IPS-NIHi11 (cell line): ENCODE measurements around the gene MOK.
A peak's percentile ranks its signal among the peaks of the same experiment; 100 is the strongest.
"Not testable (repeated sequence)": the region's sequence is repeated elsewhere in the genome, so short reads cannot be mapped to it uniquely, and the experiment has no call there.

ENCODE experiments used
- DNase-seq: peaks from one replicate; pipeline ENCODE4 v3.0.0; 2012; ENCODE audit warnings: mixed read lengths, low spot score

Gene MOK

DNA sequence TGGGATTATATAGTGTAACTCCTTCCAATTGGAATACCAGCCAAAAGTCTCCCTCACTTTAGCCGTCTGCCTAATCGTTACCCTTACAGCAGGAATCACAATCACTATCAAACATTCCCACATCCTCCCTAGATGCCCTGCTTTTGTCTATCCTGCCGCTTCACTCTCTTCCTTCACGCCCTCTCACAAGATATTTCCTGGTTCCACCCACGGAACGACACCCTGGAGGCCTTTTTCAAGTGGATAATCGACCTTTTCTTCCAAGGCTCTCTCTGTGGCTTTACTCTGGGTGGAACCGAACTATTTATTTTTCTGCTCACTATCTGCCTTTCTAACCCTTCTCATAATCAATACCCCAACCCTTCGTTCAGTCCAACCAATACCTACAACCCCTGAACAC, 58.9 kb downstream of the MOK start:
- no peak for DNase-seq

DNA sequence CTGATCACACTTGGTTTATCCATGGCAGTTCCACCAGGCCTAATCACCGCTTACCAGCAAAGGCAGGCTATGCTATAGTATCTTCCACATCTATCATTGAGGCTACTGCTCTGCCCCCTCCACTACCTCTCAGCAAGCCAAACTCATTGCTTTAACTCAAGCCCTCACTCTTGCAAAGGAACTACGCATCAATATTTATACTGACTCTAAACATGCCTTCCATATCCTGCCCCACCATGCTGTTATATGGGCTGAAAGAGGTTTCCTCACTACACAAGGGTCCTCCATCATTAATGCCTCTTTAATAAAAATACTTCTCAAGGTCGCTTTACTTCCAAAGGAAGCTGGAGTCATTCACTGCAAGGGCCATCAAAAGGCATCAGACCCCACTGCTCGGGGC, 61.2 kb downstream of the MOK start:
- DNase-seq: not testable (repeated sequence)

DNA sequence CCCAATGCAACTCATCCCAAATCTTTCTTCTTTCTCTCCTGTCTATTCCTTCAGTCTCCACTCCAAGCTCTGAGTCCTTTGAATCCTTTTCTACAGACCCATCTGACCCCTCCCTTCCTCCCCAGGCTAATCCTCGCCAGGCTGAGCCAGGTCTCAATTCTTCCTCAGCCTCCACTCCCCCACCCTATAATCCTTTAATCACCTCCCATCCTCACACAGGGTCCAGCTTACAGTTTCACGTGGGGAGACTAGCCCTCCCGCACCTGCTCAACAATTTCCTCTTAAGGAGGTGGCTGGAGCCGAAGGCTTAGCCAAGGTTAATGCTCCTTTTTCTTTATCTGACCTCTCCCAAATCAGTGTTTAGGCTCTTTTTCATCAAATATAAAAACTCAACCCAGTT, 63.8 kb downstream of the MOK start:
- DNase-seq: no peak

DNA sequence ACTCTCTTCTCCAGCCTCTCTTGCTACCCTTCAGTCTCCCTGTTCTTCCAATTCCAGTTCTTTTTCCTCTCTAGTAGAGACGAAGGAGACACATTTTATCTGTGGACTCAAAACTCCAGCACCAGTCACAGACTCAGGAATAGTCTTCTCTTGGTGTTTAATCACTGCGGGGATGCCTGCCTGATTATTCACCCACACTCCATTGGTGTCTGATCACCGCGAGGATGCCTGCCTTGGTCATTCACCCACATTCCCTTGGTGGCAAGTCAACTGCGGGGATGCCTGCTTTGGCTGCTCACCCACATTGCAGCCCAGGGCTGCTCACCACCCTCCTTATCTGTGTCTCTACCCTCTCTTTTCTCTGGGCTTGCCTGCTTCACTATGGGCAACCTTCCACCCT, 64.5 kb downstream of the MOK start:
- DNase-seq: not testable (repeated sequence)

DNA sequence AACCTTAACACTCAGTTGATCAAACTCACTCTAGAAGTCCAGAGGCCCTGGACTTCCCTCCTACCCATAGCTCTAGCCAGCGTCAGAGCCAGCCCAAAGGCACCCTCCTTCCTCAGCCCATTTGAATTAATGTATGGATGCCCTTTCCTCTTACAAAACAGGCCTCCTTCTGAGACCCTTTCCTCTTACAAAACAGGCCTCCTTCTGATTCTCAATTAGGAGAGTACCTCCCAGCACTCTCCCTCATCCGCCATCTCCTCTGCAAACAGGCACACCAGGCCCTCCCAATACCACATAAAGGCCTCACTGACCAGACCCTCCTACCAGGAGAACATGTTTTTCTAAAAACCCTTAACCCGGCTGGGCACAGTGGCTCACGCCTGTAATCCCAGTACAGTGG, 65.7 kb downstream of the MOK start:
- no peak for DNase-seq

DNA sequence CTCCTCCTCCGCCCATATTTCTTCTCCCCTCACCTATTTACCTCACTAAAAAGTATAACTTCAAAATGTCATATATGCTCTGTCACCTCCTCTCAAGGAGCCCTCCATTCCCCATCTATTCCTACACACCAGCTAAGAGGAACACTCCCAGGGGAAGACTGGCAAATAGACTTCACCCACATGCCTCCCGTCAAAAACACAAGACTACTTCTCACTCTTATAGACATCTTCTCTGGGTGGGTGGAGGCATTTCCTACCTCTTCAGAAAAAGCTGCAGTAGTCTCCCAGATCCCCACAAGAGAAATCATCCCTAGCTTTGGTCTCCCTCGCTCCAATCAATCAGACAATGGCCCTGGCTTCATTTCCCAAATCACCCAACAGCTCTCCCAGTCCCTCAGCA, 66.2 kb downstream of the MOK start:
- DNase-seq: no peak

DNA sequence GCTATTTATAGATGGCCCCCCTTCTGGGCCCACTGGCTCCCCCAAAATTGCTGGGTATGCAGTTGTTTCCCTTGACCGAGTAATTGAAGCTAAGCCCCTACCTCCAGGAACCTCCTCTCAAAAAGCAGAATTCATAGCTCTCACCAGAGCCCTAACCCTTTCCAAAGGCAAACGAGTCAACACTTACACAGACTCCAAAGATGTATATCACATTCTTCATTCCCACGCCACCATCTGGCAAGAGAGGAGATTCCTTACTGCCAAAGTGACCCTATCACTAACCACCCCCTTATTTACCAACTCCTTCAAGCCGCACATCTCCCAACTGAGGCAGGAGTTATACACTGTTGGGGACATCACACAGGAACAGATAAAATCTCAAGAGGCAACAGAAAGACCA, 66.8 kb downstream of the MOK start:
- DNase-seq: no peak

DNA sequence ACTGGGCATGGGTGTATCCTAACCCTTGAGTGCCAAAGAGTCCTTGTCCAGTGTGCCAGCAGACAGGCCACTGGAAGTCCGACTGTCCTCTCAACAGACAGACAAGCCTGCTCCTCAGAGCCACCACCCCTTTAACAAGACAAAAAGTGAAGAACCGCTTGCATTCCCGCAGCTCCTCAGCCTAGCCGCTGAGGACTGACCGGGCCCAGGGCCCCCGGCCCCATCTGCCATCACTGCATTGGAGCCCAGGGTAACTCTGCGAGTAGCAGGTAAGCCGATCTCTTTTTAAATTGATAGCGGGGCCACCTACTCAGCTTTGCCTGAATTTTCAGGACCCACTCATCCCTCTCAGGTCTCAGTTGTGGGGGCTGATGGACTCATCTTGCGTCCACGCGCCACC, 68.9 kb downstream of the MOK start:
- no peak for DNase-seq

DNA sequence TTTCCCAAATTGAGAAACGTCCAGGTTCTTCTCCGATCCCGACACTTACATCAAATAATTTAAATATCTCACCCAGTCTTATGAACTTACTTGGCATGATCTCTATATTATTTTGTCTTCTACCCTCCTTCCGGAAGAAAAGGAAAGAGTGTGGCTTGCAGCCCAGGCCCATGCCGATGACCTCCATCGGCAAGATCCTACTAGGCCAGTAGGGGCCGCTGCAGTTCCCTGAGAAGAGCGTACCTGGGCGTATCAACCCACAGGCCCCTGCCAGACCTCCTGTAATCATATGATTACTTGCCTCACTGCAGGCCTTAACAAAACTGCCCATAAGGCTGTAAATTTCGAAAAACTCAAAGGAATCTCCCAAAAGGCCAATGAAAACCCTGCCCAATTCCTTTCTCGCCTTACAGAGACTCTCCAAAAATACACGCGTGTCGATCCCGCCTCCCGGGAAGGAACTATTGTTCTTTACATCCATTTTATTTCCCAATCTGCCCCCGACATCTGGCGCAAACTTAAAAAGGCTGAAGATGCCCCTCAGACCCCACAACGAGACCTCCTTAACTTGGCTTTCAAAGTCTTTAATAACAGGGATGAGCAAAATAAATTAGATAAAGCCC, 69.6 kb downstream of the MOK start:
- peak; percentile 93 for DNase-seq

DNA sequence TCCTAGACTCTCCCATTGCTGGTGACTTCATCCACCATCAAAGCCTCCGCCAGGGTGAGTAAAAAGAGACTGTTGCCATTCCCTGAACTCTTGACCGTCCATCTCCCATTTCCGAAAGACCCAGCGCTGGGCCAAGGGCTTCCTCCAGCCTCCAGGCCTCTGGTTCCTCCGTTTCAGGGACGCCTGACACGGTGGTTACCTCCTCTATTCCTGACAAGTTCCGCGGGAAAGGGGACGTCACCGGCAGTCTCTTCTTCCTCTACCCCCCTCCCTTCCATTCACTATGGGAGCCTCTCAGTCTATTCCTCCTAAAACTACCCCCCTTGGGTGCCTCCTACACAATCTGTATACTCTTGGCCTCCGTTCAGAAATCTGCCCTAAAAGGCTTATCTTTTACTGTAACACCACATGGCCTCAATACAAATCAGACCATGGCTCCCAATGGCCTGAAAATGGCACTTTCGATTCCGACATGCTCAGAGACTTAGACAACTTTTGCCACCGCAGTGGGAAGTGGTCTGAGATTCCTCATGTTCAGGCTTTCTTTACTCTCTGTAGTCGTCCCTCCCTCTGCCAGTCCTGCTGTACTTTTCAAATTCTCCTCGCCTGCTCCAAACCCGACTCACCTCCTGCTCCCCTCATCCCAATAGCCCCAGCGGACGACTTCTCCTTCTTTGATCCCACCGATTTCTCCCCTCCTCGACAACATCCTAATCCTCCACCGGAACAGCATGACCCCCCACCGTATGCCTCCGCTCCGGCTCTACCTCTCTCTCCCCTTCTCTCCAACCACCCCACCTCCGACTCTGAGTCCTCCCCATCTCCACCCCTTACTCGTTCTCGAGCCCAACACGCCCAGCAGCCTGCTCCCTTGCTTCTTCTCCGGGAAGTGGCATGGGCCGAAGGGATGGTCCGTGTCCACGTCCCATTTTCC, 70.4 kb downstream of the MOK start:
- no peak for DNase-seq

DNA sequence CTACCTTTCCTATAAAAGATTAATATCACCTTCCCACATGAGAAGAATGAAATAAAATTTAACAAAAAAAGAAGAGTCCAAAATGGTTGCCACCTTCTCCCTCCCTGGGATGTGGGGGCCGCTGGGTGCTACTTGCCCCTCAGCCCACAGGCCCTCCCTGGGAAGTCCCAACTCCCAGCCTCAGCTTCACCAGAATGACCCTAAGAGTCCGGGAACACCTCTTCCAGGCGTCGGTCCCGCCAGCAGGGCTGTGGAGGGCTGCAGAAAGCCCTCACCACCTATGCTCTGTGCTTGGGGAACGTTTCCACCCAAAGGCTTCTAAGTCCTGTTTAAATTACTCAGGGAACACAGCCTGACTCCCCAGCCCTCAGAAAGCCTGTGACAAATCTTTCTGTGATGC, 71.9 kb downstream of the MOK start:
- no peak for DNase-seq

DNA sequence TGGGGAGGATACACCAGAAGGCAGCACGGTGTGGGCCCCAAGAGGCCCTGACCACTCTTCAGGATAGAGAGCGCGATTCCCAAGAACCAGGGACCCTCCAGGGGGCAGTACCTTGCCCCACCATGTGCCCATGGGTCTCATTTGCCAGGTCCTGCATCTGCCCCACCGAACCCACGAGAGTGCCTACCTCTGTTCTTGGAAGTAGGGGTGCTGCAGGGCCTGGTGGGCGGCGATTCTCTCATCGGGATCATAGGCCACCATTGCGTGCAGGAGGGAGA, 72.7 kb downstream of the MOK start:
- DNase-seq: no peak

DNA sequence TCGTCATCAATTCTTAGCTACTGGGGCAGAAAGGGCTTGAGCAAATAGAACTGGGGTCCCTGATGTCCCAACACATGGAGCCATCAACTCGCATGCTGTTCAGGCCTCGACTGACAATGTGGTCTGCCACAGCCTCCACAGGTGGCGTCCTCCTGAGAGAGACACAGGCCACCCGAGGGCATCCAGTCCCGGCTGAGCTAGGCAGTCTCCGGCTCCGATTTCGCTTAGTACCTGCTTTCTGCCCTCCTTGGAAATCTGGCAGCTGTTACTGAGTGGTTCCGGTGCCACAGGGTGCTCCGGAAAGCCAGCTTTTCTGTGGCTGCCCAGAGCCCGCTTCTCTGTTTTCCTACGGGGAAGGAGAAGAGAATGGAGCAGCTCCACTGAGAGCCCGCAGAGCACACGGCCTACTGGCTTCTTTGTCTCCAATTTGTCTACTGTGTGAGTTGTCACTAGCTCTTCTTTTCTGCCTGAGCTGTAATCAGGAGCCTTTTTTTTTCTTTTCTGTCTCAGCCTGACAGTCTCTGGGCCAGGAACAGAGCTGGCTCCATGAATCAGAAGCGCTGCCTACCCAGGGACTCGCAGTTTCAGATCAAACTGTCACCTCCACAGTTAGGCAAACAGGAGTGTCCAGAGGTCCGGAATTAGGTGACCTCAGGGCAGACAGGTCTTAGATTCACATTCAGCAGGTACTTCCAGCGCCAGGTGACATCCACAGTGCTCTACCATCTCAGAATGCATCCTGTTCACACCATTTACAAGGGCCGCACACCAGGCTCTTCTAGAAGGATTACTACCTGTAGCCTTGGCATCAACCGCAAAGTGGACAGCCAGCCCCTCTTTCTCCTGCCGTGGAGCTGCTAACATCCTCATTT, 73.3 kb downstream of the MOK start:
- DNase-seq: no peak

DNA sequence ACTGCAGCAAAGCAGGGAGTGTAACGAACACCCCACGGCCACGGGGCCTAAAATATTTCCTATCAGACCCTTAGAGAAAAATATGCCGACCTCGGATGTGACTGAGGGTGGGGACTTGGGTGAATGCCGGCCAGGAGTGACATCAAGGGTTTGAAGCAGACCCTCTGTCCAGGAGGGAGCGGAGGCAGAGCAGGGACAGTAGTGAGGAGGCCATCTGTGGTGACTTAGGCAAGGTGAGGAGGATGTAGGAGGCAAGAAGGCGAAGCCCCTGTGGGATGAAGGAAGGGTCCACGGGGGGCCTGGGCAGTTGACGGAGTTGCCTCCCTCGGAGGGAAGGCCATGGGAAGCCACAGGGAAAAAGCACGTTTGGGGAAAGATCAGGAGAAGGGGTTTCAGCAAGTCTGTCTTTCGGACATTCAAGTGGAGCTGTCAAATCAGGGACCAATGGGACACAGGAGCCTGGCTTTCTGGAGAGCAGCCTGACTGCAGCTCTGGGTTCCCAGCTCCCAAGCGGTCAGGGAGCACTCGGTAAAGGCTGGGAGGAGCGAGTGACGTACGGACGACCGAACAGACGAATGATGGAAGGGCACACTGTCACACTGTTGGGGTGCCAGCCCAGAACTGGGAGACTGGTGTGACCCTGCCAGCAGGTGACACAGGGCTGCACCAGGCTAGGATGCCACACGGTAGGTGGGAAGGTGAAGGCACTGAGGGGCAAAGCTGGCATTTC, 74.3 kb downstream of the MOK start:
- DNase-seq: no peak

DNA sequence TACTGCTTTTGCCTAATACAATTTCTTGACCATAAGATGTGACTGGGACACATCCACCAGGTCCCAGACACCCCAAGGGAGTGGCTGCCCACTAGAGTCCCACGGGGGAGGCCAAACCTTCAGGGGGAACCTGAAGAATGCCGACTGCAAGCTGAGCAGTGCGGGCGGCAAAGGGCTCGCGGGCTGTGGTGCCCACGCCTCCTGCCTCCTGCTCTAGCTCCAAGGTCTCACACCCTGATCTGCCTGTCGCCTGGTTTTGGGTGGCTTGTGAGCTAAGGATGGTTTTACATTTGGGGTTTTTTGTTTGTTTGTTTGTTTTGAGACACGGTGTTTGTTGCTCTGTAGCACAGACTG, 75.2 kb downstream of the MOK start:
- DNase-seq: no peak

DNA sequence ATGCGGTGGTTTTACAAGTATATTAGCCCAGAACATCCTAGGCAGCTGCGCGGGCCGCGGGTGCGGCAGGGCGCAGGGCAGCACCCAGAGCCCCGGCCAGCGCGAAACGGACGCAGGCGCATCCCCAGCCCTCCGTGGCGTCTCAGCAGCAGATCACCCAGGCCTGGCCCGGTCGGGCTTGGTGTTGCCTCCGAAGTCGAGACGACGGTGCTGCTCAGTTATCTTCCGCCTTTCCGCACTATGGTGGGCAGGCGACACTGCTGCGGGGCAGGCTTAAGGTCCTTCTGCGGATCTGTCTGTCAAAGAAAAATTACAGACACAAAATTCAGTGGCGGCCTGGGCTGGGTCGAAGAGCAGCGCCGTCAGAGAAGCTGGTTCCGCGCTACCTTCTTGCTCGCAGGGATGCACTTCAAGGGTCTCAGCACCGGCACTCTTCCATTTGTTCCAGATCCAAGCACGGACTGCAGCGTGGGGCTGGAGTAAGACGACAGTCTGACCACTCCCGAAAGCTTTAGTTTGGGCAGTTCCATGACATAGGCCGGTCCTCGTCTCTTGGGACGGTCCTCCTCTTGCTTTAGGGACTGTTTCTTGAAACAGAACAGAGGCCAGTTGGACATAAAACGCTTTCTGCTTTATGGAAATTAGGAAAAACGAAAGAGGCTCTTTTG, 75.8 kb downstream of the MOK start:
- DNase-seq: no peak

DNA sequence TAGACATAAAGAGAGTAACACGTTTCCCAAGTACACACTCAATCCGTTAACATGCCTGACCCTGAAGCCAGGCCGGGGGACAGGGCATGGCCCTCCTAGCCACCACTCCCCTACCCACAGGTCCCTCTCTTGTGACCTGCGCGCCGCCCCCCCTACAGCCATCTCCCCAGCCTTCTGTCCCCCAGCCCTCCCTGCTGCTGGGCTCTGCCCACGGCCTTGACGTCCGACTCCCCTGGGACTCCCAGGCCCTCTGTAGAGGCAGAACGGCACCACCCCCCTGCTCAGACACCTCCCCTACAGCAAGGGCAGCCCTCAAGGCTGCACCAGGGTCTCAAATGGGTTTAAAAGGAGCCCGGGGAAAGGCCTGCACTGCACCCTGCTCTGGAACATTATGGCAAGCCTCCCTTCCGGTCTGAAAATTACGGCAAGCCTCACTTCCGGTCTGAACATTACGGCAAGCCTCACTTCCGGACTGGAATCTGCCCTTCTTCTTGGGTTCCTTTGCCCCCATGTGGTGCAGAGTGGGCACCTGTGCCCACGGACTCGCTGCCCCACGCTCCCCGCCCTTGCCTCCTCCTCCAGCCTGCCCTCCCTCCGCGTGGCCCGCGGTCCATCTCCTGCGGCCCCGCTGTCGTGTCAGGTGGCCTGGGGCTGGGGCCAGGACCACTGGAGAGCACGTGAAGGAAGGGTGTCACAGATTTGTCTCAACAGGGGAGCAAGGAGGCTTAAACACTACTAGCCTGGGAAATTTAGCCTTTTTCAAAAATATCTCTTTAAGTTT, 77.6 kb downstream of the MOK start:
- DNase-seq: no peak

DNA sequence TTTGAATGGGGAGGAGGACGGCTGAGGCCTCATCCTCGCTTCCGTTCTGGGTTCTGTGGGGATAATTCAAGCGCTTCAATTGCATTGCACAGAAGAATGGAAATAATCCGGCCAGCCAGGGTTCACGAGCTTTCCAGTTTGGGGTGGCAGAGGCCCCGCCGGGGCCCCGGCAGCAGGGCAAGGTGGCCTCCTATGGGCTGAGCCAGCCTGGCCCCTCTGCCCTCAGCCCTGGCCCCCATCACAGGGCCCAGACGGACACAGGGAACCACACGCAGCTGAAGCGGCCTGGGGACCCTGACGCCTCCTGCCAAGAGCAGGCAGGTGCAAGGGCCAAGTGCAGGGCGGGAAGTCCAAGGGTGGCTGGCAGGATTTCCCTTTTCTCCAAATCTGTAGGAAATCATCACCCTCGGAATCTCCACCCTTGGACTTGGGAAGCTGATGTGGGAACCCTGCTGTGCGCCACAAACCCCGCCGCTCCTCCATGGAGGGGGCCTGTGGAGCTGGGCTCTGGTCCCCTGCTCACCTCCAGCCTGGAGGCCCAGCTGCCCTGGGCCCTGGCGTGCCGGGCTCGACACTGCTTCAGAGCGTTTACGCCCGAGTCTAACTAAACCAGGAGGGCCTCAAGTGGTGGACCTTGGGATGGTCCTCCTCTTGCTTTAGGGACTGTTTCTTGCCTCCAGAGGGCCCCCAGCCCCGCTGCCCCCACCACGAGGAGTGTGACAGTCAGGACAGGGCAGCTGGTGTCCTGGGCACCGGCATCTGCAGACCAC, 78.4 kb downstream of the MOK start:
- DNase-seq: no peak

DNA sequence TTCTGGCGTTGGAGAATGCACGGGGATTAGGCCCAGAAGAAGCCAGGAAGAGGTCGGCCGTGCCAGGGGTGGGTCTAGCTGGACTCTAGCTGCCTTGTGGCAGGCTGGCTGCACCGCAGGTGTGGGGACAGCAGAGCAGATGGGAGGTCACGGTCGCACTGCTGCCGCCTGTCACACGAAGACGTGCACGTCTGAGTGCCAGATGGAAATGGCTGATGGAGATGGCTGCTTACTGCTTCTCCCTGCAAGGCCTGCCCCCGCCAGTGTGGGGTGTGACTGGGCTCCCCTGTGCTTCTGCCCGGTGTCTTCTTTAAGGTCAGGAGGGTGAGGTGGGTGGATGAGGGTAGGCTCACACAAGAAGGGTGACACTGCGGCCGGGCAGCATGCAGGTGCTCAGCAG, 79.0 kb downstream of the MOK start:
- no peak for DNase-seq

DNA sequence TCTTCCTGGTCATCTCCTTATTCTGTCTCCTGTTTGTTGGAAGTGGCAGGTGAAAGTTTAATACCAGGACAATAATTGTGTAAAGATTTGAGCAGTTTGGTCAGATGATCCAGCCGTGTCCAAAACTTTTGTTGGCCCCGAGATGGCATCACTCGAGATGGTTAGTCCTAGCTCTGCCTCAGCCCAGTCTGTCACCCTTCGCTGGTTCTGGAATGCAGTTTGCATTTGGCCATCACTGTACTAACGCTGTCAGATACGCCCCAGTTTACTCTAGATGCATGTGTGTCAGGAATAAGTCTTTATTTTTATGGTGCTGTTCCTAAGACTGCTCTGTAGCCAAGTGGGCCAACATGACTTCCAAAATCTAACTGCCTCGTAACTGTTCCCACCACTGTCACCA, 79.6 kb downstream of the MOK start:
- DNase-seq: no peak
